Measurements from ENCODE around the gene SNAI3.

Gene SNAI3

GRCh38 chr16:88665570-88665969 is 20.7 kb downstream of the SNAI3 start:
- DNase-seq (ENCODE audit: low read depth), result no peak
- no peak overlapping the region for H3K4me3 ChIP-seq (ENCODE audit: low read depth, low read length)
- TF ChIP-seq CTCF (IDR thresholded peaks at IDR 0.05; ENCODE audit: control insufficient read depth, extremely low read depth, insufficient read depth), result no peak

- no peak for TF ChIP-seq CTCF (IDR thresholded peaks at IDR 0.05; ENCODE audit: control insufficient read depth, extremely low read depth, insufficient read depth)
- no peak for DNase-seq (ENCODE audit: low read depth)
- H3K4me3 ChIP-seq (ENCODE audit: low read depth, low read length), result no peak overlapping the region
Measured at GRCh38 chr16:88665148-88665547, 21.2 kb downstream of the SNAI3 start.

DNA sequence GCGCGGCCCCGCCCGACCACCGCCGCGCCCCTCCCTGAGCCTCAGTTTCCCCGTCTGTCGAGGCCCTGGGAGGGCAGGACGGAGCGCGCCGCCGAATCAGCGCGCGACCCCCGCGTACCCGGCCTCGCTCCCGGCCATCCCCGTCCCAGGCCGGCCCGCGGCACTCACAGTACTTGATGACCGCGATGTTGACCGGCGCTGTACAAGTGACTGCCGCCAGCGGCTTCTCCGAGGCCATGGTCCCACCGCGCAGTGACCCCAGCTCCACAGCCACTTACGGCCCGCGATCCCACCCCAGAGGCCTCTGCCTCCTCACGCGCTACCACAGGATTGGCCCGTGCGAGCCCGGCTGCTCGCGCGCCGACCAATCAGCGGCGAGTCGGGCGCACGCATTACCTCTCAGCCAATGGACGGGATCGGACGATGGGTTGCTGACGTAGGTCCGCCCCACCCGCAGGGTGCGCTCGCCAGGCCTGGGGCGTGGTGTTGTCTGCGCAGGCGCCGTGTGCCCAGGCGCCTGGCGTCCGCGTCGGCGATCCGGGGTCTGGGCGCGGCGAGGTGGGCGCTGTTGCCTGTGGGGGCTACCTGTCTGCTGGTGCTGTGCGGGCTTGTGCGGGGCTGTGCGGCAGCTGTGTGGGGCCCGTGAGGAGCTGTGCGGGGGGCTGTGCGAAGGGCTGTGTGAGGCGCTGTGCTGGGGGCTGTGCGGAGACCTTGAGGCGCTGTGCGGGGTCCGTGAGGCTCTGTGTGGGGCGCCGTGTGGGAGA is 23.3 kb downstream of the SNAI3 start, which contains the start of gene MVD:
MVD (minus strand) TSS at position 249 of the 764 bp plus-strand sequence; CDS start at position 238, 11 bp downstream.
- peak within 1 kb of the TSS; percentile 83 for H3K4me3 ChIP-seq (ENCODE audit: low read depth, low read length)
- DNase-seq (ENCODE audit: low read depth), result peak; percentile 85
- no peak for TF ChIP-seq CTCF (IDR thresholded peaks at IDR 0.05; ENCODE audit: control insufficient read depth, extremely low read depth, insufficient read depth)

DNA sequence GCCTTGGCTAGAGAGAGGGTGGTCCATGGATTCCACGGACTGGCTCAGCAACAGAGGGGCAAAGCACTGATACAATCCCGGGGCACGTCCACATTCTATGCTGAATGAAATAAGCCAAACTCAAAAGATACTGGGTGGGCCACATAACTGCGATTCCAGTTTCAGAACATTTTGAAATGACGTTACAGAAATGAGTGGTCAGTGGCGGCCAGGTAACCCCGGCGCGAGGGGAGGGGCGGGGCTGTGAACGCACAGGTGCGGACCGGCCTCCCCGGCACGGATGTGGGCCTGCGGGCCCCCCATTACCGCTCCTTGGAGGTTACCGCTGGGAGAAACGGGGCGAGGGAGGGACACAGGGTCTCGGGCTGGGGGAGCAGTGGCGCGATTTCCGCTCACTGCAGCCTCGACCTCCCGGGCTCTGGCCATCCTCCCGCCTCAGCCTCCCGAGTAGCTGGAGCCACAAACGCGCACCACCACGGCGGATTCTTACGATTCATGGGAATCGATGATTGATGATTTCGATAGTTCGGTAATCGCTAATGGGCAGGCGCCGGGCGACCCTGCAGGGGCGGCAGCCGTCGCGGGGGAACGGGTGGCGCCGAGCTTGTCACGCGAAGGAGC is 24.0 kb downstream of the SNAI3 start:
- TF ChIP-seq CTCF (IDR thresholded peaks at IDR 0.05; ENCODE audit: control insufficient read depth, extremely low read depth, insufficient read depth), result no peak
- DNase-seq (ENCODE audit: low read depth), result no peak
- H3K4me3 ChIP-seq (ENCODE audit: low read depth, low read length), result peak overlapping the region; percentile 83

GRCh38 chr16:88661468-88661867 is 24.8 kb downstream of the SNAI3 start:
- DNase-seq (ENCODE audit: low read depth), result no peak
- TF ChIP-seq CTCF (IDR thresholded peaks at IDR 0.05; ENCODE audit: control insufficient read depth, extremely low read depth, insufficient read depth), result no peak
- H3K4me3 ChIP-seq (ENCODE audit: low read depth, low read length), result no peak overlapping the region

- H3K4me3 ChIP-seq (ENCODE audit: low read depth, low read length), result no peak overlapping the region
- no peak for DNase-seq (ENCODE audit: low read depth)
- TF ChIP-seq CTCF (IDR thresholded peaks at IDR 0.05; ENCODE audit: control insufficient read depth, extremely low read depth, insufficient read depth), result no peak
Measured at GRCh38 chr16:88659160-88659559, 27.1 kb downstream of the SNAI3 start.
